Neural progenitor cell (in vitro differentiated cells): ENCODE data around the gene TMTC3. TPM values are rescaled to one million over a fixed set of nuclear protein-coding genes. Genes with fewer than 3 reads are reported as not detected.
A peak's percentile ranks its signal among the peaks of the same experiment; 100 is the strongest.

Experiments
- DNase-seq: peaks from one replicate; pipeline ENCODE4 v3.0.0-alpha.2; 2016; ENCODE audit warnings: low spot score
- H2AFZ ChIP-seq: fragments of 200-600 bp; sonication (generic); replicated peaks from 2 replicates; pipeline ENCODE4 v1.6.1; 2016; ENCODE audit warnings: antibody characterized with exemption
- H3F3A ChIP-seq: fragments of 200-600 bp; sonication (generic); 2 replicates; pipeline ENCODE4 v1.6.1; 2016; ENCODE audit warnings: antibody characterized with exemption, low read depth
- H3K27ac ChIP-seq: fragments of 200-600 bp; sonication (generic); 2 replicates; pipeline ENCODE4 v1.5.1; 2016; ENCODE audit warnings: mild to moderate bottlenecking
- H3K27me3 ChIP-seq: fragments of 200-600 bp; sonication (generic); 2 replicates; pipeline ENCODE4 v1.6.1; 2016; ENCODE audit warnings: mild to moderate bottlenecking, moderate library complexity
- H3K36me3 ChIP-seq: fragments of 200-600 bp; sonication (generic); 2 replicates; pipeline ENCODE4 v1.5.1; 2016
- H3K4me1 ChIP-seq: fragments of 200-600 bp; sonication (generic); 2 replicates; pipeline ENCODE4 v1.6.1; 2016; ENCODE audit warnings: mixed run types
- H3K4me2 ChIP-seq: fragments of 200-600 bp; sonication (generic); 2 replicates; pipeline ENCODE4 v1.6.1; 2016
- H3K4me3 ChIP-seq: fragments of 200-600 bp; sonication (generic); 2 replicates; pipeline ENCODE4 v1.5.1; 2016
- H3K79me2 ChIP-seq: fragments of 200-600 bp; sonication (generic); 2 replicates; pipeline ENCODE4 v1.6.1; 2016; ENCODE audit warnings: low read depth
- H3K9ac ChIP-seq: fragments of 200-600 bp; sonication (generic); 2 replicates; pipeline ENCODE4 v1.6.1; 2016
- H3K9me3 ChIP-seq: fragments of 200-600 bp; sonication (generic); 2 replicates; pipeline ENCODE4 v1.5.1; 2016; ENCODE audit warnings: low read depth
- H4K20me1 ChIP-seq: fragments of 200-600 bp; sonication (generic); 2 replicates; pipeline ENCODE4 v1.6.1; 2016; ENCODE audit warnings: low read depth
- H3K27ac Mint-ChIP-seq: 3 replicates; pipeline ENCODE4 v1.8.0; 2021; ENCODE audit warnings: mixed read lengths
- H3K27me3 Mint-ChIP-seq: 2 replicates; pipeline ENCODE4 v1.8.0; 2022; ENCODE audit warnings: low read depth, mild to moderate bottlenecking, inconsistent platforms, moderate library complexity, mixed read lengths; ENCODE audit not compliant: insufficient read depth
- H3K36me3 Mint-ChIP-seq: 3 replicates; pipeline ENCODE4 v1.8.0; 2021; ENCODE audit warnings: mixed read lengths
- H3K4me1 Mint-ChIP-seq: 3 replicates; pipeline ENCODE4 v1.8.0; 2021; ENCODE audit warnings: mixed read lengths
- H3K4me3 Mint-ChIP-seq: 3 replicates; pipeline ENCODE4 v1.8.0; 2021; ENCODE audit warnings: mild to moderate bottlenecking, moderate library complexity, mixed read lengths
- H3K9me3 Mint-ChIP-seq: 3 replicates; pipeline ENCODE4 v1.8.0; 2020; ENCODE audit warnings: mixed read lengths
- EZH2 ChIP-seq: fragments of 200-600 bp; sonication (generic); IDR thresholded peaks from 2 replicates; pipeline ENCODE4 v1.6.1; 2017; ENCODE audit warnings: antibody characterized with exemption, mild to moderate bottlenecking, moderate library complexity
- EZH2phosphoT487 ChIP-seq: fragments of 200-600 bp; sonication (generic); IDR thresholded peaks from 2 replicates; pipeline ENCODE4 v1.6.1; 2017; ENCODE audit warnings: antibody characterized with exemption
- total RNA-seq: library from RNA; depleted of rRNA; stranded (reverse); fragments of >200 nt; gene quantifications from 2 replicates; pipeline ENCODE4 v1.2.3, GENCODE V29; 2015; ENCODE audit warnings: low replicate concordance
- TF ChIP-seq, protein P1 (sequence below): fragments of 200-600 bp; sonication (generic); IDR thresholded peaks from 2 replicates; pipeline ENCODE4 v1.5.1; 2017; ENCODE audit warnings: antibody characterized with exemption, mild to moderate bottlenecking

TMTC3 gene
- total RNA-seq, 1 donor from 2014 or later = 38.9 TPM

DNA sequence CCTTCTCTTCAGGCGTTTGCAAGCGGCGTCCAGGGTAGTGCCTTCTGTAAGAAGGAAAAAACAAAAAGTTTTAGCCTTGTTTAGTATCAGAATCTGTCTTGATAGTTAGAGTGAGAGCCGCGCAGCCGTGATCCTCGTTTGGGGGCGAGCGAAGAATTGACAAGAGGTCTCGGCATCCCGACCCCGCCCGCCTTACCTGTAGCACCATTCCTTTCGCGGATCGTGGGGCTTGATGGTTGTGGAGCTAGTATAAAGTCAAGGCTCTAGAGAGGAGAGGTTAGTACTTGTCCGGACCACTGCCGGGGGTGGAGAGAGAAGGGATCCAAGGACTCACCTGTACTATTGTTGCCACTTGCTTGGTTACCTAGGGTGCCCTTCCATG is 494 bp downstream of the TMTC3 start:
- H3K36me3 Mint-ChIP-seq = peaks cover 6% of the 10 kb centered on the region
- Histone ChIP-seq H3K4me3 (peak overlapping the region; percentile 70), H3K27ac (no peak overlapping the region), H3F3A (no peaks in the 10 kb centered on the region), H3K9ac (peak overlapping the region; percentile 65), H3K9me3 (no peaks in the 10 kb centered on the region), H3K79me2 (peaks cover 57% of the 10 kb centered on the region), H3K4me1 (peaks cover 36% of the 10 kb centered on the region), H3K4me2 (peak overlapping the region; percentile 80), H4K20me1 (no peaks in the 10 kb centered on the region), H3K27me3 (no peaks in the 10 kb centered on the region), H3K36me3 (no peaks in the 10 kb centered on the region), H2AFZ (peak overlapping the region; percentile 87)
- TF ChIP-seq EZH2phosphoT487 (no peak), EZH2 (no peak)
- TF ChIP-seq, protein P1, sequence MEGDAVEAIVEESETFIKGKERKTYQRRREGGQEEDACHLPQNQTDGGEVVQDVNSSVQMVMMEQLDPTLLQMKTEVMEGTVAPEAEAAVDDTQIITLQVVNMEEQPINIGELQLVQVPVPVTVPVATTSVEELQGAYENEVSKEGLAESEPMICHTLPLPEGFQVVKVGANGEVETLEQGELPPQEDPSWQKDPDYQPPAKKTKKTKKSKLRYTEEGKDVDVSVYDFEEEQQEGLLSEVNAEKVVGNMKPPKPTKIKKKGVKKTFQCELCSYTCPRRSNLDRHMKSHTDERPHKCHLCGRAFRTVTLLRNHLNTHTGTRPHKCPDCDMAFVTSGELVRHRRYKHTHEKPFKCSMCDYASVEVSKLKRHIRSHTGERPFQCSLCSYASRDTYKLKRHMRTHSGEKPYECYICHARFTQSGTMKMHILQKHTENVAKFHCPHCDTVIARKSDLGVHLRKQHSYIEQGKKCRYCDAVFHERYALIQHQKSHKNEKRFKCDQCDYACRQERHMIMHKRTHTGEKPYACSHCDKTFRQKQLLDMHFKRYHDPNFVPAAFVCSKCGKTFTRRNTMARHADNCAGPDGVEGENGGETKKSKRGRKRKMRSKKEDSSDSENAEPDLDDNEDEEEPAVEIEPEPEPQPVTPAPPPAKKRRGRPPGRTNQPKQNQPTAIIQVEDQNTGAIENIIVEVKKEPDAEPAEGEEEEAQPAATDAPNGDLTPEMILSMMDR = no peak
- peak overlapping the region; percentile 69 for H3K27ac Mint-ChIP-seq
- H3K4me1 Mint-ChIP-seq = peaks cover 30% of the 10 kb centered on the region
- peak; percentile 40 for DNase-seq
- H3K9me3 Mint-ChIP-seq = no peaks in the 10 kb centered on the region
- peak overlapping the region; percentile 94 for H3K4me3 Mint-ChIP-seq
- no peaks in the 10 kb centered on the region for H3K27me3 Mint-ChIP-seq

GRCh38 chr12:88144037-88144436 is 1.9 kb downstream of the TMTC3 start:
- DNase-seq = no peak
- peaks cover 38% of the 10 kb centered on the region for H3K4me1 ChIP-seq
- no peak overlapping the region for H3K4me3 ChIP-seq
- no peak overlapping the region for H3K27ac ChIP-seq
- TF ChIP-seq EZH2phosphoT487 (no peak), EZH2 (no peak)
- TF ChIP-seq, protein P1 = no peak
- no peaks in the 10 kb centered on the region for H3F3A ChIP-seq
- no peaks in the 10 kb centered on the region for H3K27me3 ChIP-seq
- peaks cover 30% of the 10 kb centered on the region for H3K4me1 Mint-ChIP-seq
- no peaks in the 10 kb centered on the region for H4K20me1 ChIP-seq
- H3K36me3 Mint-ChIP-seq = peaks cover 2% of the 10 kb centered on the region
- no peaks in the 10 kb centered on the region for H3K36me3 ChIP-seq
- no peak overlapping the region for H2AFZ ChIP-seq
- H3K9me3 ChIP-seq = no peaks in the 10 kb centered on the region
- H3K9ac ChIP-seq = no peak overlapping the region
- H3K79me2 ChIP-seq = peaks cover 68% of the 10 kb centered on the region
- peak overlapping the region; percentile 71 for H3K4me3 Mint-ChIP-seq
- H3K27me3 Mint-ChIP-seq = no peaks in the 10 kb centered on the region
- H3K9me3 Mint-ChIP-seq = no peaks in the 10 kb centered on the region
- peak overlapping the region; percentile 80 for H3K4me2 ChIP-seq
- no peak overlapping the region for H3K27ac Mint-ChIP-seq

DNA sequence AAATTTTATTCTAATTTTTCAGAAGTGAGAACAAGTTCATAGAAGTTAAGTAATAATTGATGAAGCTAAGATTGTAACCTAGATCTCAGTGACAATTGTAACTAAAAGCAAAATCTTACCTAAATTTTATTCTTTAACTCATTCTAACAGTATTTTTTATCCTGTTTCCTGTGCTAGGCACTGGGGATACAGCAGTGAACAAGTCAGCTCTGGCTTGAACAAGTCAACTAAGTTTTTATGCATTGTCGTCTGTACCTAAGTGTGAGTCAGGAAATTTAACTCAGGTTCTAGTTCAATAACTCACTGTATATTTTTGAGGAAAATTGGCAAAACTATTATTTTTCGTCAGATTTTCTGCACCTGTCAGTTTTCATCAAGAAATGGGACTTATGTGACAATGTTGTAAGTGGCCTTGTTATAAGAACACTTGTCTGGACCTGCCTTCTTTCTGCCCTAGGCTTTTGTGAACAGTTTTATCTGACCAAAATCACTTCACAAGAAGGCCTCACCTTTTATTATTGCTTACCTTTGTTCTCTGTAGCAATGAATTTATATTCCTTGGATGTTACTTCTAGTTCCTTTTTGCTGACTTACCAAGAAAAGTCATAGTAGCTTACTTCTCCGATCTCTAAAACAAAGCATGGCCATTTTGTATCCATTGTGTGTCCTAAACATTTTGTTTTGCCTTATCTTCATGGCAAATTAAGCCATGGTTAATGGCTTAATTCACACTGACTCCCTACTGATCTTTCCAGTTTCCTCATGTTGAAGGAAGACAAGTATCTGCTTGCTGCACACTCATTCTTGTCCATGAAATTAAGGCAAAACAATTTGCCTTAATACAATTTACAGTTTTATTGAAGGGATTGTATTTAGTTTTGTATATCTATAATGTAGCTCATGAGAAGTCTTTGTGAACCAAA is 2.7 kb downstream of the TMTC3 start:
- H2AFZ ChIP-seq = no peak overlapping the region
- Mint-ChIP-seq H3K4me3 (peak overlapping the region; percentile 71), H3K27me3 (no peaks in the 10 kb centered on the region), H3K4me1 (peaks cover 30% of the 10 kb centered on the region), H3K27ac (no peak overlapping the region), H3K9me3 (no peaks in the 10 kb centered on the region), H3K36me3 (peaks cover 2% of the 10 kb centered on the region)
- TF ChIP-seq EZH2phosphoT487 = no peak
- no peak for TF ChIP-seq EZH2
- TF ChIP-seq, protein P1 = no peak
- H3K79me2 ChIP-seq = peaks cover 69% of the 10 kb centered on the region
- H3K4me2 ChIP-seq = peak overlapping the region; percentile 20
- no peak overlapping the region for H3K27ac ChIP-seq
- H3F3A ChIP-seq = no peaks in the 10 kb centered on the region
- no peaks in the 10 kb centered on the region for H4K20me1 ChIP-seq
- DNase-seq = no peak
- H3K4me3 ChIP-seq = no peak overlapping the region
- H3K4me1 ChIP-seq = peaks cover 38% of the 10 kb centered on the region
- no peaks in the 10 kb centered on the region for H3K9me3 ChIP-seq
- H3K36me3 ChIP-seq = no peaks in the 10 kb centered on the region
- no peaks in the 10 kb centered on the region for H3K27me3 ChIP-seq
- H3K9ac ChIP-seq = no peak overlapping the region
